Measurements from ENCODE around the gene PCBP4.
A peak's percentile ranks its signal among the peaks of the same experiment; 100 is the strongest.

PCBP4 gene

DNA sequence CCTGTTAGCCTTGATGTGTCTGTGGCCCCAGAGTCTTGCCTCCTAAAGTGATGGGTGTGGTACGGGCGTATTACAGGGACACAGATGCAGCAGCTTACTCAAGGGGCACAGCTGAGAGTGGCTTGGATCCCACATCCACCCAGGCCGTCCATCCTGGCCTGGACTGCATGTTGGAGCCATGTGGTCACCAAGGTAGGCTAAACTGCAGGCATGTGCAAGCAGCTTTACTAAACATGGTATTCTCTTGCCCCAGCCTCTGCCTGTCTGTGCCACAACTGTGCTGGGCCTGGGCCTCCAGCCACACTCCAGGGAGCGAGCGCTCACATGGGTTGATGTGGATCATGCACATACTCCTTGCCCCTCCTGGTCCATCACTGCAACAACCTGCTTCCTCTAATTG, 18.1 kb downstream of the PCBP4 start:
- Mint-ChIP-seq H3K27me3 (peaks cover 28% of the 10 kb centered on the region), H3K4me3 (no peak overlapping the region), H3K9me3 (no peaks in the 10 kb centered on the region), H3K4me1 (no peaks in the 10 kb centered on the region), H3K27ac (no peak overlapping the region), H3K36me3 (no peaks in the 10 kb centered on the region)
- CTCF ChIA-PET = interaction anchor here (0.6 kb wide), 1 partner anchor 163 kb away, joined by 3 read pairs; no protein-coding TSS in a partner anchor
- DNase-seq = no peak

DNA sequence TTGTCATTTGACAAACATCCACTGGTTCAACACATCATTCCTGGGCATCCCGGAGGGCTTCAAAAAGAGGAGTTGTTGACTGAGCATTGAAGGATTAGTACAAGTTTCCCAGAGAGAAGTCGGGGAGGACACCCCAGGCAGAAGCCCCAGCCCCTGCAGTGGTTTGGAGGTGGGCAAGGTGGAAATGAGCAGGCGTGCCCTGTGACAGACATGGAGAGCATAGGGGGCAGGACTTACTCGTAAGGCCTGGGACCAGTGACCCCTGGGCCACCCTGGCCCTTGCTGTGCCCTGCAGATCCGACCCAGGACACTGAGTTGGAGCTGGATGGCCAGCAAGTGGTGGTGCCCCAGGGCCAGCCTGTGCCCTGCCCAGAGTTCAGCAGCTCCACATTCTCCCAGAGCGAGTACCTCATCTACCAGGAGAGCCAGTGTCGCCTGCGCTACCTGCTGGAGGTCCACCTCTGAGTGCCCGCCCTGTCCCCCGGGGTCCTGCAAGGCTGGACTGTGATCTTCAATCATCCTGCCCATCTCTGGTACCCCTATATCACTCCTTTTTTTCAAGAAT, 19.2 kb downstream of the PCBP4 start:
- peaks cover under 1% of the 10 kb centered on the region for H3K4me1 Mint-ChIP-seq
- H3K36me3 Mint-ChIP-seq = no peaks in the 10 kb centered on the region
- CTCF ChIA-PET = no interaction called here
- H3K9me3 Mint-ChIP-seq = no peaks in the 10 kb centered on the region
- H3K27me3 Mint-ChIP-seq = peaks cover 18% of the 10 kb centered on the region
- H3K4me3 Mint-ChIP-seq = no peak overlapping the region
- no peak for DNase-seq
- H3K27ac Mint-ChIP-seq = no peak overlapping the region

DNA sequence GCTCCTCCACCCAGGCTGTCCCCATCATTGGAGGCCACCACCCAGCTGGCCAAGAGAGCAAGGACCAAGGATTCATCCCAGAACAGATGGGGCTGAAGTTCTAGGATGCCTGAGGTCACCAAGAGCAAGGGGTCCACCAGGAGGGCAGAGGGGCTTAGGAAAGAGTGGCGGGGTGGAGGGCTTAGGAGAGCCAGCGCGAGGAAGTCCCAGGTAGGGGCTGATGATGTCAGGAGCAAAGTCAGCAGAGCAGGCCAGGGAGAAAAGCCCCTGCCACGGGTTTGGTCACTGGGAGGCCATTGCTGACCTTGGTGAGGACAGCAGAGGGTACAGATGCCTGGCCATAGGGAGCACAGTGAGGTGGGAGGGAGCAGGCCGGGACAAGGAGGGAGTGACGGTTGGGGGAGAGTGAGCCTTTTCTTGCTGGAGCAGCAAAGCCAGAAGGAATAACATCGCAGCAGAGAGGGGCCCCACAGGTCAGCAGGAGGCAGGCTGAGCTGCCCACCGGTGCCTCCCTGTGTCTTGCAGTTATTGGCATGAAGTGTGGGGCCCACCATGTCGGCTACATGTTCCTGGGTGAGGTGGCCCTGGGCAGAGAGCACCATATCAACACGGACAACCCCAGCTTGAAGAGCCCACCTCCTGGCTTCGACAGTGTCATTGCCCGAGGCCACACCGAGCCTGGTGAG, 19.9 kb downstream of the PCBP4 start:
- no peaks in the 10 kb centered on the region for H3K36me3 Mint-ChIP-seq
- no peak for DNase-seq
- peaks cover 7% of the 10 kb centered on the region for H3K4me1 Mint-ChIP-seq
- peaks cover 11% of the 10 kb centered on the region for H3K27me3 Mint-ChIP-seq
- no peak overlapping the region for H3K4me3 Mint-ChIP-seq
- CTCF ChIA-PET = interaction anchor here (1.2 to 1.4 kb wide), 2 partner anchors 35 to 54 kb away, joined by 3 read pairs; partner anchors contain the start of gene ACY1
- H3K9me3 Mint-ChIP-seq = no peaks in the 10 kb centered on the region
- H3K27ac Mint-ChIP-seq = no peak overlapping the region

DNA sequence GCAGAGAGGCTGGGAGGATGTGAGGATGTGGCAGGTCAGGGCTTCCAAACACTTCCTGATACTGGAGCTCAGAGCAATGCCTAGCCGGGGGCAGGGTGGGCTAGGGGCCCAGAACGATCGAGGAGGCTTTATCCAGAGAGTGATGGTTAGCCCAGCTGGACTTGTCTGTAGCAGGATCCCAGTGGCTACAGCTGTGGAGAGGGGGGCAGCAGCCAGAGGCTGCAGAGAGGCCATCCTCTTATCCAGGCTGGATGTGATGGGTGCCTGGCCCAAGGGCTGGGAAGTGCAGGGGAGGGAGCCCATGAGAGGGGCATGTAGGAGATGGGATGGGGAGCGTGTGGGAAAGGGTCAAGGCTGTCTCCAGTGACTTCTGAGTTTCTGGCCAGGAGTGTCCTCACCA, 20.5 kb downstream of the PCBP4 start:
- Mint-ChIP-seq H3K4me3 (no peak overlapping the region), H3K9me3 (no peaks in the 10 kb centered on the region), H3K27ac (no peak overlapping the region), H3K36me3 (no peaks in the 10 kb centered on the region), H3K27me3 (peaks cover 5% of the 10 kb centered on the region), H3K4me1 (peaks cover 12% of the 10 kb centered on the region)
- DNase-seq = no peak
- CTCF ChIA-PET = interaction anchor here (1.2 to 1.4 kb wide), 2 partner anchors 36 to 54 kb away, joined by 3 read pairs; partner anchors contain the start of gene ACY1

DNA sequence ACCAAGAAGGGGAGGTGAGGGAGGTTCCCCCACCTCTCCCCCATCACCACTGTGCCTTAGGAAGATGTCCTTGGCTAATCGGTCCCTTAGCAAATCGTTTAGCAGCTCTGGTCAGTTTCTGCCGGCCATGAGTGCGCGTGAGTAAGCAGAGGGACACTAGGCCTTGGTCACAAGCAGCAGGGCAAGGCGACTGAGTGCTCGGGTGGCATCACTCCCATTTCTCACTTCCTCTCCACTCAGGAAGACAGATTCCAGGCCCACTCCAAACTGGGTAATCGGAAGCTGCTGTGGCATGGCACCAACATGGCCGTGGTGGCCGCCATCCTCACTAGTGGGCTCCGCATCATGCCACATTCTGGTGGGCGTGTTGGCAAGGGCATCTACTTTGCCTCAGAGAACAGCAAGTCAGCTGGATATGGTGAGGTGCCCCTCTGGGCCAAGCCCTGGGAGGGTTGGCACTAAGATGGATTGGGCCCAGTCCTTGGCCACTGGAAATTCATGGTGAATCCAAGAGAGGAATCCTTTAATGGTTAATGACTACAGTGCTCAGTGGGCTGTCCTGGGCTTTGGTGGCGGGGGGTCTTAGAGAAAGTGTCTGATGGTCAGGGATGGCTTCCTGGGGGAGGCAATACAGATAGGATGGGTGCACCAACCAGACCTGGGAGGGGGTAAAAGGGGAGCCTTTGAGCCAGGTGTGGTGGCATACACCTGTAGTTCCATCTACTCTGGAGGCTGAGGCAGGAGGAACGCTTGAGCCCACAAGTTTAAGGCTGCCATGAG, 21.1 kb downstream of the PCBP4 start:
- Mint-ChIP-seq H3K27ac (no peak overlapping the region), H3K36me3 (no peaks in the 10 kb centered on the region), H3K27me3 (peaks cover 5% of the 10 kb centered on the region), H3K9me3 (no peaks in the 10 kb centered on the region), H3K4me3 (no peak overlapping the region), H3K4me1 (peaks cover 15% of the 10 kb centered on the region)
- DNase-seq = no peak
- CTCF ChIA-PET = interaction anchor here (1.4 kb wide), 1 partner anchor 37 kb away, joined by 3 read pairs; the partner anchor contains the start of gene ACY1

DNA sequence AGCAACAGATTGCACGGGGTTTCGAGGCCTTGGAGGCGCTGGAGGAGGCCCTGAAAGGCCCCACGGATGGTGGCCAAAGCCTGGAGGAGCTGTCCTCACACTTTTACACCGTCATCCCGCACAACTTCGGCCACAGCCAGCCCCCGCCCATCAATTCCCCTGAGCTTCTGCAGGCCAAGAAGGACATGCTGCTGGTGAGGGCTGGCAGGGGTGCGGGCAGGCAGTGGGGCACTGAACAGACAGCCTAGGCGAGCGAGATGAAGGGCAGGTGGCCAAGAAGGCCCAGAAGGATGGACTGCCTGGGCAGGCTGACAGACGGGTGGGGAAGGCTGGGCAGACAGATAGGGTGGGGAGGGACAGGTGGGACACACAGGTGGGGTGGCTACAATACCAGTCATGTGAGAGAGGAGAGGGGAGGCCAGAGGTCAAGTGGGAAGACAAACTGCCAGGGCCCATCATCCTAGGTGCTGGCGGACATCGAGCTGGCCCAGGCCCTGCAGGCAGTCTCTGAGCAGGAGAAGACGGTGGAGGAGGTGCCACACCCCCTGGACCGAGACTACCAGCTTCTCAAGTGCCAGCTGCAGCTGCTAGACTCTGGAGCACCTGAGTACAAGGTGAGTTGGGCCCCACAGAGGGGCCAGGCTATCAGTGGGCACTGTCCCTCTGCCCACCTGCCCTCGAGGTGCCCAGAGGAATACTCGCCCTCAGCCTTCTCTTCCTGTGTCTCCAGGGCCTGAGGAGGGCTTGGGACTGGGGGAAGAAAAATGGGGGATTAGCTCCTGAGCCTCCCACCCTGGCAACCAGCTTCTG, 22.0 kb downstream of the PCBP4 start:
- no peaks in the 10 kb centered on the region for H3K36me3 Mint-ChIP-seq
- no peaks in the 10 kb centered on the region for H3K9me3 Mint-ChIP-seq
- no peak overlapping the region for H3K27ac Mint-ChIP-seq
- DNase-seq = no peak
- no peak overlapping the region for H3K4me3 Mint-ChIP-seq
- H3K27me3 Mint-ChIP-seq = no peaks in the 10 kb centered on the region
- peaks cover 24% of the 10 kb centered on the region for H3K4me1 Mint-ChIP-seq
- CTCF ChIA-PET = no interaction called here

DNA sequence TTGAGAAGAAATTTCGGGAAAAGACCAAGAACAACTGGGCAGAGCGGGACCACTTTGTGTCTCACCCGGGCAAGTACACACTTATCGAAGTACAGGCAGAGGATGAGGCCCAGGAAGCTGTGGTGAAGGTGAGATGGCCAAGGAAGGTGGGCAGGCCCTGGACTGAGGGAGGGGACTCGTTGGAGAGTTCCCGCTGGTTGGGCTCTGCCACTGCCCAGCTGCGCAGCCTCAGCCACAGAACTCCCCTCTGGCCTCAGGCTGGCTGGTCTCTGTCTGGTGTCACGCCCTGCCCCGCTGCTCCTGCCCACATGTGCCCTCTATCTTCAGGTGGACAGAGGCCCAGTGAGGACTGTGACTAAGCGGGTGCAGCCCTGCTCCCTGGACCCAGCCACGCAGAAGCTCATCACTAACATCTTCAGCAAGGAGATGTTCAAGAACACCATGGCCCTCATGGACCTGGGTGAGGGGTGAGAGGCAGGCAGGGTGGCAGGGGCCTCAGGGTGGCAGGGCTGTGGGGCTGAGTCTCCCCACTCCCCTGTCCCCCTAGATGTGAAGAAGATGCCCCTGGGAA, 22.7 kb downstream of the PCBP4 start:
- Mint-ChIP-seq H3K27me3 (no peaks in the 10 kb centered on the region), H3K27ac (no peak overlapping the region), H3K4me3 (no peak overlapping the region), H3K9me3 (no peaks in the 10 kb centered on the region), H3K4me1 (peaks cover 31% of the 10 kb centered on the region), H3K36me3 (no peaks in the 10 kb centered on the region)
- CTCF ChIA-PET = no interaction called here
- no peak for DNase-seq

DNA sequence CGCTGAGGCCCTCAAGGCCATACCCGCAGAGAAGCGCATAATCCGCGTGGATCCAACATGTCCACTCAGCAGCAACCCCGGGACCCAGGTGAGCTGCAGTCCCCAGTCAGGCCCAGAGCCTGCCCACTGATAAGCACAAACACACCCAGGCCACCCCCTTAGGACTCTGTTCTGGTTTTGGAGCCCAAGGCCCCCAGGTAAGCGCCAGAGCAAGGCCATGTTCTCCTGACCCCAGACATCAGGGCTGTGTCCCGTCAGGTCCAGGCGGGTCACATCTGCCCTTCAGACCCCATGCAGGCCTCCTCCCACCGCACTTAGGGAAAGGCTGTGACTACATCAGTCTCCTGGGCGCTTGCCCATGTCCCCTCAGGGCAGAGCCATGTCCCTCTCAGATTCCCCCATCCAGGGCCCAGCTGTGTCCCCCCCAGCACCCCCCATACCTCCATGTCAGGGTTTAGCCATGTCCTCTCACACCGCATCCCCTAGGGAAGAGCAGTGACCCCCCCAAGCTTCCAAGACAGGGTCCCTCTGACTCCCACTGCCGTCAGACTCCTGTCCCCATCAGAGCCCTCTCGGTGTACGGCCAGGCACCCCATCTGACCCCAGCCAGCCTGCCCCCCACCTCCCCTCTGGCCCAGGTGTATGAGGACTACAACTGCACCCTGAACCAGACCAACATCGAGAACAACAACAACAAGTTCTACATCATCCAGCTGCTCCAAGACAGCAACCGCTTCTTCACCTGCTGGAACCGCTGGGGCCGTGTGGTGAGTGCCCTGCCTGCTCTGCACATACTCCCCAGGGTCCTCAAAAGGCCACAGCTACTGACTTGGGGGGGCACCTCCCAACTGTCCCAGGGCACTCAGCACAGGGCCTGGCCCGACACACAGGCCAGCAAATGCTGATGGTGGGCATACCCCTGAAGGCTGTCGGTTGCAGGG, 23.5 kb downstream of the PCBP4 start:
- H3K27me3 Mint-ChIP-seq = no peaks in the 10 kb centered on the region
- H3K4me1 Mint-ChIP-seq = peaks cover 35% of the 10 kb centered on the region
- no peaks in the 10 kb centered on the region for H3K9me3 Mint-ChIP-seq
- H3K27ac Mint-ChIP-seq = peak overlapping the region; percentile 30
- no peak overlapping the region for H3K4me3 Mint-ChIP-seq
- DNase-seq = no peak
- peaks cover 4% of the 10 kb centered on the region for H3K36me3 Mint-ChIP-seq
- CTCF ChIA-PET = interaction anchor here (0.9 to 3.4 kb wide), 7 partner anchors 30 to 288 kb away, joined by 3 to 24 read pairs (median 3); partner anchors contain the start of genes ABHD14A, ABHD14B and ACY1

DNA sequence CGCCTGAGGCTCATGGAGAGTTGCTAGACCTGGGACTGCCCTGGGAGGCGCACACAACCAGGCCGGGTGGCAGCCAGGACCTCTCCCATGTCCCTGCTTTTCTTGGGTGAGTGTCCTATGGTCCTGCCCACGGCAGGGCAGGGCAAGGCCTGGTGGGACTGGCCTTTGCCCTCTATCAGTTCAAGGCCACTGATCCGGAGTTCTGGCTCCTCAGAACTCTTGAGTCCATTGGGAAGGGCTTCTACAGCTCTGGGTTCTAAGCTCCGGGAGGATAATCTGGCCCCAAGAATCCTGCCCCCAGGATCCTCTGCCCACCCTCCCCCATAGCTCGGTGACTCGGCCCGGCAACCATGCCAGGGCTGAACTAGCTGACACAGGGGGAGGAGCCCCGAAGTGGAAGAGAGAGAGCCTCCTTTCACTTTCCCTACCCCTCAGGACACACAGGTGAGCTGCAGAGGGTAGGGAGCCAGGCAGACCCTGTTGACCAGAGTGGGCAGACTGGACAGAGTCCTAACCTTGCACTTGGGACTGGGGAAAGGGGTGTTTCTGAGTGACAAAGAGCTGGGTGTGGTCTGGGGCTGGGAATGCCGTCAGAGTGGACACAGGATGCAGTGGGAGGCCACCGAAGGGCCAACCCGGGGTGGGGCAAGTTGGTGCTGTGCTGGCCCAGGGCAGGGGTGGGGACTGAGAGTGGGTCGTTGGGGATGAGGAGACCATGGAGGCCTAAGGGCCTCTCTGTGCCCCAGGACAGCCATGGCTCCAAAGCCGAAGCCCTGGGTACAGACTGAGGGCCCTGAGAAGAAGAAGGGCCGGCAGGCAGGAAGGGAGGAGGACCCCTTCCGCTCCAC, 24.4 kb downstream of the PCBP4 start:
- H3K4me3 Mint-ChIP-seq = peak overlapping the region; percentile 87
- H3K36me3 Mint-ChIP-seq = peaks cover 10% of the 10 kb centered on the region
- peak overlapping the region; percentile 91 for H3K27ac Mint-ChIP-seq
- CTCF ChIA-PET = interaction anchor here (0.7 to 3.4 kb wide), 16 partner anchors 10 to 289 kb away, joined by 3 to 24 read pairs (median 3); partner anchors contain the start of genes ABHD14A, ABHD14B, ACY1 and DUSP7
- no peaks in the 10 kb centered on the region for H3K9me3 Mint-ChIP-seq
- DNase-seq = peak; percentile 78
- peaks cover 39% of the 10 kb centered on the region for H3K4me1 Mint-ChIP-seq
- H3K27me3 Mint-ChIP-seq = no peaks in the 10 kb centered on the region

DNA sequence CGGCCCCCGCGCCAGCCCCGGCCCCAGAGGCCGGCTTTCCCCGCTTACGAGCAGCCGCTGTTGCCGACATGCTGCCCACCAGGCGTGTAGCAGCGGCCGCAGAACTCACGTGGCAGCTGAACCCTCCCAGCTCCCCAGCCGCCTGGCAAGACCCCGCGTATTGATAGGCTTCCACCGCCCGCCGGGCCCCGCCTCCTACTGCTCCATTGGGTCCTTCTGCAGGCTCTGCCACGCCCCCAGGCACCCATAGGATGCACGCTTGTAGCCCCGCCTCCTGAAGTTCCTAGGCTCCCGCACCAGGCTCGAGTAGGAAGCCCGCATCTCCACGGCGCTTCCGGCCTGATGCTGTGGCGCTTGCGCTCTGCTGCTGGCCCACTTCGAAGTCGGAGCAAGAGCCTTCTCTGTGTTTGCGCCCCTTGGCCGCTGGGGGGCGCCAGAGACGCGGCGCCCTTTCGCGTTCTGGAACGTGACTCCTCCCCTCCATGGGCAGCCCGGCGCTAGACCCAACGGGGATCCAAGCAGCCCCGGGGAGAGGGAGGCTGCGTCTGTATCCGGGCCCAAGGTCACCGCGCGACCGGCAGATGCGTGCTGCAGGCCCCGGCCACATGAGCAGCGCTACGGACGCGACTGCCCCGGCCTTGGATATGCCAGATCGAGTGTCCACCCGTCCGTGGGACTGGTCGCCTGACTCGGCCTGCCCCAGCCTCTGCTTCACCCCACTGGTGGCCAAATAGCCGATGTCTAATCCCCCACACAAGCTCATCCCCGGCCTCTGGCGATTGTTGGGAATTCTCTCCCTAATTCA, 25.3 kb downstream of the PCBP4 start, which contains the start of the genes PARP3 and RRP9:
Gene PARP3, plus strand, starts transcription at position 566 of the 805 bp plus-strand sequence. CDS start 993 bp downstream, outside the sequence.
Gene RRP9, minus strand, starts transcription at position 107 of the 805 bp plus-strand sequence. Its CDS starts 37 bp downstream, at position 70.
- no peaks in the 10 kb centered on the region for H3K9me3 Mint-ChIP-seq
- CTCF ChIA-PET = interaction anchor here (0.6 to 3.4 kb wide), 23 partner anchors 9 to 470 kb away, joined by 3 to 24 read pairs (median 4); partner anchors contain the start of genes ABHD14A, ABHD14B, ACY1 and DUSP7
- no peaks in the 10 kb centered on the region for H3K27me3 Mint-ChIP-seq
- H3K36me3 Mint-ChIP-seq = peaks cover 15% of the 10 kb centered on the region
- DNase-seq = peak; percentile 100
- H3K27ac Mint-ChIP-seq = peak within 1 kb of the TSS; percentile 91
- H3K4me3 Mint-ChIP-seq = peak within 1 kb of the TSS; percentile 87
- peaks cover 39% of the 10 kb centered on the region for H3K4me1 Mint-ChIP-seq

DNA sequence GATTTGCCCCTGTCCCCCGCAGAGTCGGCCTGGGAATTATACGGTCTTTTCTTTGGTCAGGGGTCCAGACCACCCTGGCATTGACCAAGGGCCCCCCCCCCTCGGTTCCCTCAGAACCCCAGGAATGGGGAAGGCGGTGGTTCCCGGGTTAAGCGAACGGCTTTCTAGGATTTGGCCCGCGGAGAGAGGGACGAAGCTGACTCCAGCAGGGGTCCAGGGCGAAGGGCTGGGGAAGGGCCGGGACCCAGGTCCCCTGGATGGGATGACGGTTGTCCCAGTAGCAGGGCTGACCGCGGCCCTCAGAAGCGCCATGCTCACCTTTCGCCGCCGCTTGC, 25.8 kb downstream of the PCBP4 start:
- Mint-ChIP-seq H3K9me3 (no peaks in the 10 kb centered on the region), H3K4me1 (peaks cover 39% of the 10 kb centered on the region), H3K36me3 (peaks cover 17% of the 10 kb centered on the region), H3K4me3 (peak overlapping the region; percentile 87), H3K27me3 (no peaks in the 10 kb centered on the region), H3K27ac (peak overlapping the region; percentile 91)
- DNase-seq = no peak
- CTCF ChIA-PET = interaction anchor here (0.6 to 3.4 kb wide), 12 partner anchors 8 to 471 kb away, joined by 3 to 24 read pairs (median 4); partner anchors contain the start of genes ABHD14A and ABHD14B
